Stomach (tissue), 4 donors: ENCODE results near the gene CYP2R1.

ENCODE experiments used
- EP300 ChIP-seq: sonication (generic); formaldehyde crosslinking; IDR thresholded peaks from one replicate; pipeline ENCODE4 v1.6.1; 2017; ENCODE audit warnings: antibody characterized with exemption
- TF ChIP-seq, protein P1 (sequence below), 7 experiments: fragments of 450-650 bp in 4 of 7; fragments of 200-600 bp in 3 of 7; sonication (generic) in 3 of 7; IDR thresholded peaks; one replicate each; pipeline ENCODE4 v1.5.1; 2016 to 2019; ENCODE audit warnings: antibody characterized with exemption in 7 of 7, control low read depth in 2 of 7, mild to moderate bottlenecking in 1 of 7

- TF ChIP-seq, protein P1, sequence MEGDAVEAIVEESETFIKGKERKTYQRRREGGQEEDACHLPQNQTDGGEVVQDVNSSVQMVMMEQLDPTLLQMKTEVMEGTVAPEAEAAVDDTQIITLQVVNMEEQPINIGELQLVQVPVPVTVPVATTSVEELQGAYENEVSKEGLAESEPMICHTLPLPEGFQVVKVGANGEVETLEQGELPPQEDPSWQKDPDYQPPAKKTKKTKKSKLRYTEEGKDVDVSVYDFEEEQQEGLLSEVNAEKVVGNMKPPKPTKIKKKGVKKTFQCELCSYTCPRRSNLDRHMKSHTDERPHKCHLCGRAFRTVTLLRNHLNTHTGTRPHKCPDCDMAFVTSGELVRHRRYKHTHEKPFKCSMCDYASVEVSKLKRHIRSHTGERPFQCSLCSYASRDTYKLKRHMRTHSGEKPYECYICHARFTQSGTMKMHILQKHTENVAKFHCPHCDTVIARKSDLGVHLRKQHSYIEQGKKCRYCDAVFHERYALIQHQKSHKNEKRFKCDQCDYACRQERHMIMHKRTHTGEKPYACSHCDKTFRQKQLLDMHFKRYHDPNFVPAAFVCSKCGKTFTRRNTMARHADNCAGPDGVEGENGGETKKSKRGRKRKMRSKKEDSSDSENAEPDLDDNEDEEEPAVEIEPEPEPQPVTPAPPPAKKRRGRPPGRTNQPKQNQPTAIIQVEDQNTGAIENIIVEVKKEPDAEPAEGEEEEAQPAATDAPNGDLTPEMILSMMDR (IDR thresholded peaks at IDR 0.05) = no peak
- TF ChIP-seq EP300 = no peak
These were observed 18.4 kb downstream of the CYP2R1 start for GRCh38 chr11:14873632-14874031.
